HG02943 (cell line): ENCODE data around the gene FKTN.

Source experiments
- ATAC-seq: cut with Tn5 transposase; IDR thresholded peaks from one replicate; pipeline ENCODE4 v1.9.1; 2021; ENCODE audit warnings: mild to moderate bottlenecking, low read depth, moderate library complexity; ENCODE audit not compliant: unreplicated experiment

Gene FKTN

GRCh38 chr9:105673850-105674387 is 116.0 kb downstream of the FKTN start:
- no peak for ATAC-seq

- ATAC-seq, result no peak
Observed at GRCh38 chr9:105676351-105676923, 118.5 kb downstream of the FKTN start.

- ATAC-seq, result no peak
Observed at GRCh38 chr9:105678163-105678562, 120.2 kb downstream of the FKTN start.

- ATAC-seq, result no peak
Observed at GRCh38 chr9:105678781-105679180, 120.8 kb downstream of the FKTN start.

GRCh38 chr9:105679257-105680022 is 121.5 kb downstream of the FKTN start:
- ATAC-seq, result no peak

GRCh38 chr9:105681313-105681712 is 123.4 kb downstream of the FKTN start:
- ATAC-seq, result no peak

GRCh38 chr9:105681724-105682123 is 123.8 kb downstream of the FKTN start:
- ATAC-seq, result no peak

- no peak for ATAC-seq
Observed at GRCh38 chr9:105683688-105684275, 125.9 kb downstream of the FKTN start.

GRCh38 chr9:105686936-105687335 is 129.0 kb downstream of the FKTN start:
- no peak for ATAC-seq
